GM20431 (cell line): Measurements from ENCODE around the gene RALGPS1.

Experiments used
- in situ Hi-C: fragments of 300-500 bp; cut with MseI, MboI; formaldehyde crosslinking; loops from one replicate; pipeline ENCODE4 v1.15.0; 2020; ENCODE audit warnings: low sequenced_read_pairs; ENCODE audit not compliant: unreplicated experiment

The RALGPS1 gene

DNA sequence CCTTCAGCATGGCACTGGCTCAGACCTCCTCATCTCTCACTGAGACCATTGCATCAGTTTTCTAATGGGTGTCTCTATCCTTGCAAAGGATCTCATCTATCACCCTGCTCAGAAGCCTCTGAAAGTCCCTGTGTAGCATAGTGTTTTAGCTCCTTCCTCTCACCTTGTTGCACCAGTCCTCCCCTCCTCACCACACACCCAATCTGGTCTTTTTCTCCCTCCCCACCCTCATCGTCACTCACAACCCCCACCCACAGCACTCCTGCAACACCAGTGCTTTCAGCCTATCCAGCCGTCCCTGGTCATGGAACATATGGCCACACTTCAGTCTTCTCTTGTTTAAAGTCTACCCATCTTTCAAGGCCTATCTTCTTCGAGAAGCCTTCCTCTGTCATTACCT, 133.4 kb downstream of the RALGPS1 start:
- in situ Hi-C loops = no loop called here

GRCh38 chr9:127049044-127049443, 134.5 kb downstream of the RALGPS1 start:
- in situ Hi-C loops = no loop called here

DNA sequence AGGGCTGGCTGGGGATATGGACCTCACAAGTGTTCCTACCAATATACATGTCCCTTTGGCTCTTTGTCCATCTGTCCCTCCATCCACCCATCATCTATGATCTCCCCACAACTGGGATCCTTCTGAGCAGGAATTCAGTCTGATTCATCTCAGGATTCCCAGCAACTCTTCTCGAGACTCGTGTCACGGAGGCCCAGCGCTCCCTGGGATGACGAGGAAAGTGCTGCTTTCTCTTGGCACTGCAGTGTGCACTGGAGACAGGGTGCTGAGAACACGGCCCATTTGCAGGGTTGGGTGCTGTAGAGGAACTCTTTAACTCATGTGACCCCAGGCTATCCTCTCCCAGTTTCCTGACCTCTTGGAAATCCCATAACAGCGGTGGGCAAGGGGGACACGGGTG, 135.0 kb downstream of the RALGPS1 start:
- in situ Hi-C loops = no loop called here

GRCh38 chr9:127050152-127050551, 135.6 kb downstream of the RALGPS1 start:
- in situ Hi-C loops = no loop called here

- in situ Hi-C loops = no loop called here
These were observed 136.0 kb downstream of the RALGPS1 start for GRCh38 chr9:127050591-127051001.

DNA sequence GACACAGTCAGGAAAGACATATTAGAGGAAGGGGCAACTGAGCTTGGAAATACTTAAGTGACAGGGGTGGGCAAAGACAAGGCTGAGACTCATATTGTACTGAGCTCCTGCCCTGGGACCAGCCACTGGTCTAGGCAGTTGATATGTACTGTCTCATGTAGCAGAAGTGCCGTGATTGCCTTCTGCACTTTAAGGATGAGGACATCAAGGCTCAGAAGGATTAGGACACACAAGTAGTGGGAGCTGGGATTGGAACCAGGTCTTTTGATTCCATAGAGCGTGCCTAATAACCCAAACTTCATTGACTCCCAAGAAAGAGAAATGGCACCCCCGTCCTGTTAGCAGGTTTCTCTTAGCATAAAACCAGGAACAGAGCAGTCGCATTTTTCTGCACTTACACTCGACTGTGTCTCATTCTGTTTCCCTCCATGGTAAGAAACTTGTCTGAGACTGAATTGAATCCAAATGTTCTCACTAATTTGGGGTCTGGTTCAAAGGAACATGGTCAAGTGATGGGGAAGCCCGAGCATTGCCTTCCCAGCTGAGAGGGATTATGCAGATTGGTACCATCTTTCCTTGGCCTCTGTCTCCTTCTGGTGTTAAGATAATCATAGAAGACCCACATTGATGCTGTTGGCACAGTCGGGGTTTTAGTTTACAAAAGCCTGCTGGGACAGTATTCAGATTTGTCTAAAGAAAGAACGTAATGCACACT, 137.5 kb downstream of the RALGPS1 start:
- in situ Hi-C loops = no loop called here

GRCh38 chr9:127053057-127053821, 138.7 kb downstream of the RALGPS1 start:
- in situ Hi-C loops = no loop called here

GRCh38 chr9:127053960-127054359, 139.4 kb downstream of the RALGPS1 start:
- in situ Hi-C loops = no loop called here

- in situ Hi-C loops = no loop called here
These were observed 141.3 kb downstream of the RALGPS1 start for GRCh38 chr9:127055745-127056402.

- in situ Hi-C loops = no loop called here
These were observed 141.9 kb downstream of the RALGPS1 start for GRCh38 chr9:127056446-127056845.

DNA sequence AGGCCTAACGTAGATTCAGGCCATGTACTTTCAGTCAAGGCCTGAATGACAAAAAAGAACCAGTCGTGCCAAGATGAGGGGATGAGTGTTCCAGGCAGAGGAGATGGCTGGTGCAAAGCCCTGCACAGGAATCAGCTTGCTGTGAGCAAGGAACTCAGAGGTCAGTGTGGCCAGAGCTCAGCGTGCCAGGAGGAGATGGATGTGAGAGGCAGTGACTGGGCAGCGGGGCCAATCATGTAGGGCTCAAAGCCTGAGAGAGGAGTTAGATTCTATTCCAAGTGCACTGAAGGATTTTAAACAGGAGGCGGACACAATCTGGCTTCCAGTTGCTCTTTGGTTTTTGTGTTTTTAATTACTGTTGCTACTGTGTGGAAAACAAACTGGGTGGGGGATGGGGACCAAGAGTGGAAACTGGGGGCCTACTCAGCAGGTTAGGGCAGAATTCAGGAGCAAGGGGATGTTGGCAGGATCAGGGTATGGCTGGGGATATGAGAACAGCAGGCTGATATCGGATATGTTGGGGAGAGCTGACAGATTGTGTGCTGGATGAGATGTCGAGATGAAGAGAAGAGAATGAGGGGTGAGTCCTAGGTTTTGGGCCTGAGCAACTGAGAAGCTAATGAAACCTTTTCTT, 143.5 kb downstream of the RALGPS1 start:
- in situ Hi-C loops = no loop called here

DNA sequence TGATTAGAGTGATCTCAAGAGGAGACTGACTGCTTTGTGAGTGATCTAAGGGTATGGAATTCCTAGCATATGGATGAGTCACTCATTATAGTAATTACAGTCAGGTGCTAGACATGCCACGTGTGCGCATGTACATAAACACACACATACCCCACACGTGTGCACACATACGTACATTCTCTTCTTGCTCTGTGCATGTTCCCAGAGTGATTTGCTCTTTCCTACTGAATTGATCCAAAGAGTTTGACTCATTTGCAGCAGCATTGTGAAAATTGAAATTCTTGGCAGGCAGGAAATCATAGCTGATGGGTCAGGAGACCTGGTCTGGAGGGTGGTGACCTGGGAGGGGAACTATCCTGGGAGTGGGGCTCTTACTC, 144.1 kb downstream of the RALGPS1 start:
- in situ Hi-C loops = no loop called here

DNA sequence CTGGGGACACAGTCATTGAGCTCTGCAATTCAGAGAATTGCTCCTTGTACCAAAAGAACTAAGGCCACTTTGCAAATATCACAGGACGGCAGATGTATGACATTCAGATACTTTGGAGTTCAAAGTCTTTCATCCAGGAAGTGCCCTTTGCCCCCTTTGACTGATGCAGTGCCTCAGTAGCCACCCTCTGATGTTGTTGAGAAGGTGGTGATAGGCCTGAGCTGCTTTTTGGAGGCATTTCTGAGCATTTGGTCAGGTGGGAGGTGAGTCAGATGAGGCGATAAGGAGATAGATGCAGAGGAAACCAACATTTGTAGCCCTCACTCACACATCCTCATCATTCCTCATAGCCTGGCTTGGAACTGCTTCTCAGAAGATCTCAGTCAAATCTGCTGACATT, 144.4 kb downstream of the RALGPS1 start:
- in situ Hi-C loops = no loop called here

GRCh38 chr9:127059765-127060361, 145.3 kb downstream of the RALGPS1 start:
- in situ Hi-C loops = no loop called here

DNA sequence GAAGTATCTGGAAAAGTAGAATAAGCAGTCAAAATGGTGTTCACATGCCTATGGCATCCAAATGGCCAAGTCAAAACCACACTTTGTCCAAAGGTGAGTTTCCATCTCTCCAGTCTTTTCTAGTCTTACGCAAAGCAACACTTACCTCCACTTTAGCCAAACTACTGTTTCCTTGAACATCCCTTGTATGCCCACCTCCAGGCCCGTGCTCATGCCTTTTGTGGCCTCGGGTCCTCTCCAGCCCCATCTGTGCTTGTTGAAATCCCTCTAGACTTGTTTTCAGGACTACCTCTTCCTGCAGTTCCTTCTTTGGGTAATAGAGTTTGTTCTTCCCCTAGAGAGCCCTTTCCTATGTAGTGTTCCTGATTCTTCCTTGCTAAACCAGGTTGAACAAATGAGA, 146.8 kb downstream of the RALGPS1 start:
- in situ Hi-C loops = no loop called here

GRCh38 chr9:127064335-127064734, 149.8 kb downstream of the RALGPS1 start:
- in situ Hi-C loops = no loop called here

DNA sequence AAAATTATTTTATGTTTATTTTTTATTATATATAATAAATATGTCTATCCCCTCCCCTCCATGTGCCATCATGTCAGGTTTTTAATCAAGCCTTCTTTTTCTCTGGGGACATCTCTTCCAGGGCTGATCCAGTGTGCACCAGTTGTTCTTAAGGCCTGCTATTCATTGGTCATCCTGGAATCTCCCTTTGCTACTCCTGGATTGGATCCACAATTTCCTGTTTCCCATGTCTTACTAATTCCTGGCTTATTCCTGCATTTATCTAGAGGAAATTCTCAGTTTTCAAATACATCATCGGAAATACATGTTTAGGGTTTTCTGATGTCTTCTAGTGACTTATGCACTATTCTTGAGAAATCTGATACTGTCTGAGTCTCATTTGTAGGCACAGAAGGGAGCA, 151.0 kb downstream of the RALGPS1 start:
- in situ Hi-C loops = no loop called here

DNA sequence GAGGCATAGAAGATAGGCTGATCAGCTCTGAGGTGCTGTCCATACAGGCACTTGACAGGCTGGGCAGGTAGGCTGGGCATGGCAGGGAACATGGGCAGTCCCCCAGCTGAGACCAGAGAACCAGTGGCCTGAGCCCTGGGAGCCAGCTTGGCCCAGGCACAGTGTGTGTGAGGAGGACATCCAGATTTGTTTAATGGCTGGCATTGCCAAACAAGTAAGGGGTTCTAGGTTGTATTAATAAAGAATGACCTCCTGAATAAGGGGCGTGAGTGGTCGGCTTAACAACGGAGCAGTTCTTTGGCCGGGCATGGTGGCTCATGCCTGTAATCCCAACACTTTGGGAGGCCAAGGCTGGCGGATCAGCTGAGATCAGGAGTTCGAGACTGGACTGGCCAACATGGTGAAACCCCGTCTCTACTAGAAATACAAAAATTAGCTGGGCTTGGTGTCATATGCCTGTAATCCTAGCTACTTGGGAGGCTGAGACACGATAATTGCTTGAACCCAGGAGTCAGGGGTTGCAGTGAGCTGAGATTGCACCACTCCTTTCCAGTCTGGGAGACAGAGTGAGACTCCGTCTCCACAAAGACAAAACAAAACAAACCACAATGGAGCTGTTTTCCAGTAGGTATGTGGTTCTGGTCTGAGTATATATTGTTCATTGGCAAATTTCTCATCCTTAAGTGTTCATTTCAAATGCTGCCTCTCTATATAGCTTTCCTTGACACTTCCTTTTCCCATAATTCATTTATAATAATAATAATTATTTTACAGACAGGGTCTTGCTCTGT, 151.7 kb downstream of the RALGPS1 start:
- in situ Hi-C loops = no loop called here

- in situ Hi-C loops = no loop called here
These were observed 152.2 kb downstream of the RALGPS1 start for GRCh38 chr9:127066851-127067136.
